ENCODE measurements around the gene ADARB2.

Gene ADARB2

GRCh38 chr10:1376384-1376945 lies 360.9 kb downstream of the ADARB2 start:
- DNase-seq (ENCODE audit: low read depth), result no peak
- TF ChIP-seq, protein P1, sequence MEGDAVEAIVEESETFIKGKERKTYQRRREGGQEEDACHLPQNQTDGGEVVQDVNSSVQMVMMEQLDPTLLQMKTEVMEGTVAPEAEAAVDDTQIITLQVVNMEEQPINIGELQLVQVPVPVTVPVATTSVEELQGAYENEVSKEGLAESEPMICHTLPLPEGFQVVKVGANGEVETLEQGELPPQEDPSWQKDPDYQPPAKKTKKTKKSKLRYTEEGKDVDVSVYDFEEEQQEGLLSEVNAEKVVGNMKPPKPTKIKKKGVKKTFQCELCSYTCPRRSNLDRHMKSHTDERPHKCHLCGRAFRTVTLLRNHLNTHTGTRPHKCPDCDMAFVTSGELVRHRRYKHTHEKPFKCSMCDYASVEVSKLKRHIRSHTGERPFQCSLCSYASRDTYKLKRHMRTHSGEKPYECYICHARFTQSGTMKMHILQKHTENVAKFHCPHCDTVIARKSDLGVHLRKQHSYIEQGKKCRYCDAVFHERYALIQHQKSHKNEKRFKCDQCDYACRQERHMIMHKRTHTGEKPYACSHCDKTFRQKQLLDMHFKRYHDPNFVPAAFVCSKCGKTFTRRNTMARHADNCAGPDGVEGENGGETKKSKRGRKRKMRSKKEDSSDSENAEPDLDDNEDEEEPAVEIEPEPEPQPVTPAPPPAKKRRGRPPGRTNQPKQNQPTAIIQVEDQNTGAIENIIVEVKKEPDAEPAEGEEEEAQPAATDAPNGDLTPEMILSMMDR (IDR thresholded peaks at IDR 0.05; ENCODE audit: control insufficient read depth, insufficient read depth, low read depth, low read length, missing control alignments), result no peak
- no peak overlapping the region for H3K4me3 ChIP-seq (ENCODE audit: control insufficient read depth, low read depth, low read length)

- DNase-seq (ENCODE audit: low read depth), result no peak
Measured at GRCh38 chr10:1375346-1376170, 361.8 kb downstream of the ADARB2 start.

GRCh38 chr10:1374511-1375345 lies 362.6 kb downstream of the ADARB2 start:
- no peak overlapping the region for H3K4me3 ChIP-seq (ENCODE audit: control insufficient read depth, low read depth, low read length)
- TF ChIP-seq, protein P1 (IDR thresholded peaks at IDR 0.05; ENCODE audit: control insufficient read depth, insufficient read depth, low read depth, low read length, missing control alignments), result no peak
- DNase-seq (ENCODE audit: low read depth), result no peak

More at GRCh38 chr10:1375346-1376170, 361.8 kb downstream of the ADARB2 start:
- TF ChIP-seq, protein P1 (IDR thresholded peaks at IDR 0.05; ENCODE audit: control insufficient read depth, insufficient read depth, low read depth, low read length, missing control alignments), result no peak
- no peak overlapping the region for H3K4me3 ChIP-seq (ENCODE audit: control insufficient read depth, low read depth, low read length)

GRCh38 chr10:1373287-1373686 lies 364.0 kb downstream of the ADARB2 start:
- no peak overlapping the region for H3K4me3 ChIP-seq (ENCODE audit: control insufficient read depth, low read depth, low read length)
- no peak for DNase-seq (ENCODE audit: low read depth)
- TF ChIP-seq, protein P1 (IDR thresholded peaks at IDR 0.05; ENCODE audit: control insufficient read depth, insufficient read depth, low read depth, low read length, missing control alignments), result no peak

GRCh38 chr10:1372212-1372611 lies 365.1 kb downstream of the ADARB2 start:
- no peak overlapping the region for H3K4me3 ChIP-seq (ENCODE audit: control insufficient read depth, low read depth, low read length)
- TF ChIP-seq, protein P1 (IDR thresholded peaks at IDR 0.05; ENCODE audit: control insufficient read depth, insufficient read depth, low read depth, low read length, missing control alignments), result no peak
- no peak for DNase-seq (ENCODE audit: low read depth)

DNA sequence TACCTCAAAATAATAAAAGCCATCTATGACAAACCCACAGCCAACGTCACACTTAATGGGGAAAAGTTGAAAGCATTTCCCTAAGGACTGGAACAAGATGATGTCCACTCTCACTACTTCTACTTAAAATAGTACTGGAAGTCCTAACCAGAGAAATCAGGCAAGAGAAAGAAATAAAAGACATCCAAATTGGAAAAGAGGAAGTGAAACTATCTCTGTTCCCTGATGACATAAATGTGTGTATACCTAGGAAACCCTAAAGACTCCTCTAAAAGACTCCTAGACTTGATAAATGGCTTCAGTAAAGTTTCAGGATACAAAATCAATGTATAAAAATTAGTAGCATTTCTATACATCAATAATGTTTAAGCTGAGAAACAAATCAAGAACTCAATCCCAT lies 367.0 kb downstream of the ADARB2 start:
- H3K4me3 ChIP-seq (ENCODE audit: control insufficient read depth, low read depth, low read length), result no peak overlapping the region
- TF ChIP-seq, protein P1 (IDR thresholded peaks at IDR 0.05; ENCODE audit: control insufficient read depth, insufficient read depth, low read depth, low read length, missing control alignments), result no peak
- no peak for DNase-seq (ENCODE audit: low read depth)

Measured in AG09309 (cell line).